GM12864 (cell line): ENCODE results near the gene UPF3A.
"Not testable (repeated sequence)": the region's sequence is repeated elsewhere in the genome, so short reads cannot be mapped to it uniquely, and the experiment has no call there.

Experiments
- DNase-seq: peaks from one replicate; pipeline ENCODE4 v3.0.0-alpha.2; 2011; ENCODE audit warnings: low read depth
- H3K4me3 ChIP-seq: 2 replicates; pipeline ENCODE4 v1.5.1; 2011; ENCODE audit warnings: mild to moderate bottlenecking, low read depth, low read length, control low read depth
- CTCF ChIP-seq: IDR thresholded peaks from 2 replicates; pipeline ENCODE4 v1.5.1; 2011; ENCODE audit warnings: low read depth, mild to moderate bottlenecking, moderate library complexity, low read length, control low read depth, inconsistent platforms; ENCODE audit errors: missing control alignments

UPF3A gene

GRCh38 chr13:114237415-114238112 lies 43.8 kb upstream of the UPF3A start:
- no peak for DNase-seq

GRCh38 chr13:114241918-114242317 lies 39.5 kb upstream of the UPF3A start:
- H3K4me3 ChIP-seq = no peak overlapping the region
- DNase-seq = no peak
- TF ChIP-seq CTCF = no peak

More at GRCh38 chr13:114237415-114238112, 43.8 kb upstream of the UPF3A start:
- no peak overlapping the region for H3K4me3 ChIP-seq
- no peak for TF ChIP-seq CTCF

DNA sequence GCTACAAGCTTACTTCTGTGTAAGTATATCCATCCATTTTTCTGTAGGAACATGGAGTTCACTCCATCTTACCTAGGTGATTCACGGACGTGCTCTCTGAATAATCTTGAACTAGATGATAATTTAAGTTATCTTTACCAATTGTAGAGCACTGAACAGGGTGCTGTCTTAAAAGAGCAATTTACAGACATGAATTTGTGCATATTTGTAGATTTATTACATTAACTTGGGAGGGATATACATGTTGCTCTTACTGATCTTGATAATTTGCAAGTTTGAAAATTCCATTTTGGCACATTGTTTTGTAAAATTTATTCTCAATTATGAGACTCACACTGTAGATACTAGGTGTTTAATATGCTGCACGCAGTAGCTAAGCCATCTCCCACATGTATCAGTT lies 37.4 kb upstream of the UPF3A start:
- no peak overlapping the region for H3K4me3 ChIP-seq
- no peak for DNase-seq
- no peak for TF ChIP-seq CTCF

DNA sequence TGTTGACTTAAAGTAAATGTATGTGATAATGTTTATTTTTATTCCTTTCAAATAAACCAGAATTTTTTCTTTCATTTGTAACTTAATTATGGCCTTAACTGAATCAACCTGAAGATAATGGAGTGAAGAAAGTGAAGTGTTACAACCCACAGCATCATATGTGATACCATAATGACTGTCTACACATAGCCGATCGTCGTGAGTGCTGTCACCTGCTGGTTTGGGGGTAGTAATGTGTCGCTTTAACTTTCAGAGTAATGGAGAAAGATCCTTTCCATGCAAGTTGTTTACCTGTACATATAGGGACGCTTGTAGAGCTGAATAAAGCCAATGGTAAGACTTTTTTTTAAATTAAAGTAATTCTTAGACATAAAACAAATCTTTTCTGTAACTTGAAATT lies 36.8 kb upstream of the UPF3A start:
- no peak for DNase-seq
- TF ChIP-seq CTCF = no peak
- no peak overlapping the region for H3K4me3 ChIP-seq

DNA sequence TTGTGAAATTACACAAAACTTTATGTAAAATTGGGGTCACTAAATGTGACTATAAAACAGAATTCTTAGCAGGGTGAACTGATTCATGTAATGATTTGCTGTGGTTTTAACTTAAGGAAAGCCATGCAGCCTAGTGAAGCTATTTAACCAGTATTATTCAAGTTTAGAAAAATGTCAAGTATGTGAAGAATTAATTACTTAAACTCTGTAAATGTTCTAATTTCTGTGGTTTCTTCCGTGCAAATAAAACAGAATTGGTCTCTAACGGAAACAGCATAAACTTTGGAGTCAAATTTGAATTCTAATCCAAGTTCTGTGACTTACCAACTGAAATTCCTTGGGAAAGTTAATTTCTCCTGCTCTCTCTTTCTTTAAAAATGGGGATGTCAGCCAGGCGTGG lies 33.4 kb upstream of the UPF3A start:
- TF ChIP-seq CTCF = no peak

DNA sequence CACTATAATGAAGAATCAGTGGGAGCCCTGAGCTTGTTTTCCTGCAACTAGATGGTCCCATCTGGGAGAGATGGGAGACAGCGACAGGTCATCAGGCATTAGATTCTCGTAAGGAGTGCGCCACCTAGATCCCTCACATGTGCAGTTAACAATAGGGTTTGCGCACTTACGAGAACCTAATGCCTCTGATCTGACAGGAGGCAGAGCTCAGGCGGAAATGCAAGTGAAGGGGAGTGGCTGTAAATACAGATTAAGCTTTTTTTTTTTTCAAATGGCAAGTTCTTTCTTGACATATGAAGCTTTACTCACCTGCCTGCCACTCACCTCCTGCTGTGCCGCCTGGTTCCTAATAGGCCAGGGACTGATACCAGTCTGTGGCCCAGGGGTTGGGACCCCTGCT lies 32.3 kb upstream of the UPF3A start:
- no peak for TF ChIP-seq CTCF
- no peak overlapping the region for H3K4me3 ChIP-seq
- no peak for DNase-seq

More for the DNA sequence above, 33.4 kb upstream of the UPF3A start:
- H3K4me3 ChIP-seq = no peak overlapping the region
- no peak for DNase-seq

DNA sequence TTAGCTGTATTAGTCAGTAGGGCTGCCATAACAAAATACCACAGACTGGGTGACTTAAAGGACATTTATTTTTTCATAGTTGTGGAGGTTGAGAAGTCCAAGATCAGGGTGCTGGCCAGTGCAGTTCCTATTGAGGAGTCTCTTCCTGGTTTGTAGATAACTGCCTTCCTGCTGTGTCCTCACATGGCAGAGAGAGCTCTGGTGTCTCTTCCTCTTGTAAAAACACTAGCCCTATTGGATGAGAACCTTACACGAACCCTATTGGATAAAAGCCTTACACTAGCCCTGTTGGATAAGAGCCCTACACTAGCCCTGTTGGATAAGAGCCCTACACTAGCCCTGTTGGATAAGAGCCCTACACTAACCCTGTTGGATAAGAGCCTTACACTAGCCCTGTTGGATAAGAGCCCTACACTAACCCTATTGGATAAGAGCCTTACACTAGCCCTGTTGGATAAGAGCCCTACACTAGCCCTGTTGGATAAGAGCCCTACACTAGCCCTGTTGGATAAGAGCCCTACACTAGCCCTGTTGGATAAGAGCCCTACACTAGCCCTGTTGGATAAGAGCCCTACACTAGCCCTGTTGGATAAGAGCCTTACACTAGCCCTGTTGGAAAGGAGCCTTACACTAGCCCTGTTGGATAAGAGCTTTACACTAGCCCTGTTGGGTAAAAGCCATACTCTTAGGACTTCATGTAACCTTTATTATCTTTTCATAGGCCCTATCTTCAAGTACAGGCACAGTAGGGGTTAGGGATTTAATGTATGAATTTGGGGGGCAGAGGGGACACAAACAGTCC lies 29.6 kb upstream of the UPF3A start:
- not testable (repeated sequence) for H3K4me3 ChIP-seq, DNase-seq
